K562 (cell line): ENCODE data around the gene NECAP2. TPM values are rescaled to one million over a fixed set of nuclear protein-coding genes. Genes with fewer than 3 reads are reported as not detected.
A peak's percentile ranks its signal among the peaks of the same experiment; 100 is the strongest.

Experiments
- C11orf30 ChIP-seq: fragments of 450-650 bp; IDR thresholded peaks from 2 replicates; pipeline ENCODE4 v1.6.1; 2016; ENCODE audit warnings: low read depth, mild to moderate bottlenecking
- CC2D1A ChIP-seq: fragments of 450-650 bp; IDR thresholded peaks from 2 replicates; pipeline ENCODE4 v1.6.1; 2017; ENCODE audit warnings: mild to moderate bottlenecking
- KLF16 ChIP-seq: IDR thresholded peaks from 2 replicates; pipeline ENCODE4 v1.6.1; 2016; ENCODE audit warnings: antibody characterized with exemption
- POLR3G ChIP-seq: IDR thresholded peaks from 2 replicates; pipeline ENCODE4 v1.6.1; 2011; ENCODE audit not compliant: insufficient read length, insufficient replicate concordance; ENCODE audit errors: extremely low read depth
- RNF2 ChIP-seq: sonication (generic); IDR thresholded peaks from 2 replicates; pipeline ENCODE4 v1.6.1; 2016
- TAF7 ChIP-seq: fragments of 450-650 bp; IDR thresholded peaks from 2 replicates; pipeline ENCODE4 v1.6.1; 2016; ENCODE audit warnings: missing genetic modification characterization, missing compliant biosample characterization
- ZNF133 ChIP-seq: fragments of 250-450 bp; sonication (Bioruptor Pico); IDR thresholded peaks from 2 replicates; pipeline ENCODE4 v1.4.0; 2020; ENCODE audit warnings: mild to moderate bottlenecking
- ZNF3 ChIP-seq: fragments of 250-450 bp; sonication (Bioruptor Pico); IDR thresholded peaks from 2 replicates; pipeline ENCODE4 v1.5.0; 2021; ENCODE audit warnings: mild to moderate bottlenecking, moderate library complexity
- ZNF76 ChIP-seq: fragments of 250-450 bp; sonication (Bioruptor Pico); IDR thresholded peaks from 2 replicates; pipeline ENCODE4 v1.4.0; 2020; ENCODE audit warnings: mild to moderate bottlenecking, moderate library complexity, borderline replicate concordance
- polyA plus RNA-seq, 8 experiments: library from polyadenylated mRNA; depleted of rRNA in 4 of 8; stranded (reverse) in 5 of 8; unstranded in 3 of 8; fragments of >200 nt; fragmentation: Nextera tagmentation in 2 of 8; fragmentation: Illumina TruSeq in 1 of 8; extraction: Ambion mirVana in 2 of 8; extraction: Trizol in 1 of 8; gene quantifications; 2 replicates each; pipeline versions ENCODE4 v1.2.1 to v1.2.3, GENCODE V29; 2011 to 2014; ENCODE audit warnings: inconsistent platforms in 1 of 8, missing spikeins in 1 of 8
- total RNA-seq, 7 experiments: library from RNA; depleted of rRNA in 6 of 7; stranded (reverse); fragments of >200 nt in 6 of 7; fragmentation: Illumina TruSeq in 2 of 7; extraction: Trizol in 2 of 7; gene quantifications; 2 replicates each; pipeline versions ENCODE4 v1.2.1 to v1.2.3, GENCODE V29; 2011 to 2021; ENCODE audit warnings: low replicate concordance in 1 of 7
- TF ChIP-seq, protein P1 (sequence below): fragments of 450-650 bp; formaldehyde crosslinking; IDR thresholded peaks from 2 replicates; pipeline ENCODE4 v1.4.0; 2020; ENCODE audit warnings: mild to moderate bottlenecking, moderate library complexity
- TF ChIP-seq, protein P2 (sequence below): fragments of 450-650 bp; formaldehyde crosslinking; IDR thresholded peaks from 2 replicates; pipeline ENCODE4 v1.4.0; 2020; ENCODE audit warnings: mild to moderate bottlenecking, moderate library complexity
- TF ChIP-seq, protein P3 (sequence below): sonication (generic); formaldehyde crosslinking; IDR thresholded peaks from 2 replicates; pipeline ENCODE4 v1.9.0; 2022; ENCODE audit warnings: mild to moderate bottlenecking, missing genetic modification reagents
- TF ChIP-seq, protein P4 (sequence below), 2 experiments: fragments of 450-650 bp; formaldehyde crosslinking in 1 of 2; IDR thresholded peaks; 2 replicates each; pipeline versions ENCODE4 v1.4.0 to v1.6.1; 2014 to 2020; ENCODE audit warnings: mild to moderate bottlenecking in 2 of 2, borderline replicate concordance in 1 of 2, low read depth in 1 of 2
- TF ChIP-seq, protein P5 (sequence below): fragments of 450-650 bp; IDR thresholded peaks from 2 replicates; pipeline ENCODE4 v1.6.1; 2017; ENCODE audit warnings: mild to moderate bottlenecking, moderate library complexity
- TF ChIP-seq, protein P6 (sequence below): fragments of 200-800 bp; sonication (Bioruptor generic); IDR thresholded peaks from 2 replicates; pipeline ENCODE4 v1.6.1; 2017; ENCODE audit warnings: missing genetic modification characterization, missing compliant biosample characterization

Gene NECAP2
- total and polyA plus RNA-seq, 9 of the 15 experiments (the other 6 are each of a cell fraction or from before 2014, with no cell fraction given) = 22.7 to 107 (median 79.2) TPM

DNA sequence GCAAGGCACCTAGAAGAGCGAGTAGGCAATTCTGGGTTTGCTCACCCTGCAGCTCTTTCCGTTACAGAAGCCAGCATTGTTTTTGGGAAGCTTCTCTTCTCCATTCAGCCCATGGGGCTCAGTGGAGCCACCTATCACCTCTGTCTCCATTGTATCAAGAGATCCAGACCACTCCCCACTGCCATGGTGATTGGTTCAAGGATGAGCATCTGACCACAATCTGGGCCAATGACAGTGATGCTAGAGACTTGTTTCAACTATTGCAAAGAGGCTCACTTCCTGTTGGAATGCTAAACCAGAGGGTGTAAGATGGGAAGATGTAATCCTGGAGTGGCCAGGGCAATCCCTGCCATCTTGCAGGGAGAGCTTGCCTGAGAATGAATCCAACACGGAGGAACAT, 9.9 kb upstream of the NECAP2 start (continued):
- TF ChIP-seq, protein P1, sequence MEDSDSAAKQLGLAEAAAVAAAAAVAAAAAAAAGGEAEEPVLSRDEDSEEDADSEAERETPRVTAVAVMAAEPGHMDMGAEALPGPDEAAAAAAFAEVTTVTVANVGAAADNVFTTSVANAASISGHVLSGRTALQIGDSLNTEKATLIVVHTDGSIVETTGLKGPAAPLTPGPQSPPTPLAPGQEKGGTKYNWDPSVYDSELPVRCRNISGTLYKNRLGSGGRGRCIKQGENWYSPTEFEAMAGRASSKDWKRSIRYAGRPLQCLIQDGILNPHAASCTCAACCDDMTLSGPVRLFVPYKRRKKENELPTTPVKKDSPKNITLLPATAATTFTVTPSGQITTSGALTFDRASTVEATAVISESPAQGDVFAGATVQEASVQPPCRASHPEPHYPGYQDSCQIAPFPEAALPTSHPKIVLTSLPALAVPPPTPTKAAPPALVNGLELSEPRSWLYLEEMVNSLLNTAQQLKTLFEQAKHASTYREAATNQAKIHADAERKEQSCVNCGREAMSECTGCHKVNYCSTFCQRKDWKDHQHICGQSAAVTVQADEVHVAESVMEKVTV = no peak
- TF ChIP-seq, protein P2, sequence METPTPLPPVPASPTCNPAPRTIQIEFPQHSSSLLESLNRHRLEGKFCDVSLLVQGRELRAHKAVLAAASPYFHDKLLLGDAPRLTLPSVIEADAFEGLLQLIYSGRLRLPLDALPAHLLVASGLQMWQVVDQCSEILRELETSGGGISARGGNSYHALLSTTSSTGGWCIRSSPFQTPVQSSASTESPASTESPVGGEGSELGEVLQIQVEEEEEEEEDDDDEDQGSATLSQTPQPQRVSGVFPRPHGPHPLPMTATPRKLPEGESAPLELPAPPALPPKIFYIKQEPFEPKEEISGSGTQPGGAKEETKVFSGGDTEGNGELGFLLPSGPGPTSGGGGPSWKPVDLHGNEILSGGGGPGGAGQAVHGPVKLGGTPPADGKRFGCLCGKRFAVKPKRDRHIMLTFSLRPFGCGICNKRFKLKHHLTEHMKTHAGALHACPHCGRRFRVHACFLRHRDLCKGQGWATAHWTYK (CRISPR knock-in tag) = no peak
- TF ChIP-seq, protein P3, sequence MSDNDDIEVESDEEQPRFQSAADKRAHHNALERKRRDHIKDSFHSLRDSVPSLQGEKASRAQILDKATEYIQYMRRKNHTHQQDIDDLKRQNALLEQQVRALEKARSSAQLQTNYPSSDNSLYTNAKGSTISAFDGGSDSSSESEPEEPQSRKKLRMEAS (CRISPR knock-in tag) = no peak
- TF ChIP-seq CC2D1A (0 out of 2 replicates have a peak, but pooled peaks have one; percentile 11), ZNF133 (CRISPR knock-in tag) (no peak), POLR3G (no peak), KLF16 (no peak), C11orf30 (no peak), ZNF3 (CRISPR knock-in tag) (no peak), TAF7 (tag) (no peak), RNF2 (no peak), ZNF76 (no peak)
- TF ChIP-seq, protein P4, sequence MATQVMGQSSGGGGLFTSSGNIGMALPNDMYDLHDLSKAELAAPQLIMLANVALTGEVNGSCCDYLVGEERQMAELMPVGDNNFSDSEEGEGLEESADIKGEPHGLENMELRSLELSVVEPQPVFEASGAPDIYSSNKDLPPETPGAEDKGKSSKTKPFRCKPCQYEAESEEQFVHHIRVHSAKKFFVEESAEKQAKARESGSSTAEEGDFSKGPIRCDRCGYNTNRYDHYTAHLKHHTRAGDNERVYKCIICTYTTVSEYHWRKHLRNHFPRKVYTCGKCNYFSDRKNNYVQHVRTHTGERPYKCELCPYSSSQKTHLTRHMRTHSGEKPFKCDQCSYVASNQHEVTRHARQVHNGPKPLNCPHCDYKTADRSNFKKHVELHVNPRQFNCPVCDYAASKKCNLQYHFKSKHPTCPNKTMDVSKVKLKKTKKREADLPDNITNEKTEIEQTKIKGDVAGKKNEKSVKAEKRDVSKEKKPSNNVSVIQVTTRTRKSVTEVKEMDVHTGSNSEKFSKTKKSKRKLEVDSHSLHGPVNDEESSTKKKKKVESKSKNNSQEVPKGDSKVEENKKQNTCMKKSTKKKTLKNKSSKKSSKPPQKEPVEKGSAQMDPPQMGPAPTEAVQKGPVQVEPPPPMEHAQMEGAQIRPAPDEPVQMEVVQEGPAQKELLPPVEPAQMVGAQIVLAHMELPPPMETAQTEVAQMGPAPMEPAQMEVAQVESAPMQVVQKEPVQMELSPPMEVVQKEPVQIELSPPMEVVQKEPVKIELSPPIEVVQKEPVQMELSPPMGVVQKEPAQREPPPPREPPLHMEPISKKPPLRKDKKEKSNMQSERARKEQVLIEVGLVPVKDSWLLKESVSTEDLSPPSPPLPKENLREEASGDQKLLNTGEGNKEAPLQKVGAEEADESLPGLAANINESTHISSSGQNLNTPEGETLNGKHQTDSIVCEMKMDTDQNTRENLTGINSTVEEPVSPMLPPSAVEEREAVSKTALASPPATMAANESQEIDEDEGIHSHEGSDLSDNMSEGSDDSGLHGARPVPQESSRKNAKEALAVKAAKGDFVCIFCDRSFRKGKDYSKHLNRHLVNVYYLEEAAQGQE (IDR thresholded peaks at IDR 0.05; ENCODE audit: borderline replicate concordance) = 0 out of 2 replicates have a peak, but pooled peaks have one; percentile 17
- TF ChIP-seq, protein P4 (CRISPR knock-in tag; IDR thresholded peaks at IDR 0.05; ENCODE audit: low read depth) = no peak
- TF ChIP-seq, protein P5, sequence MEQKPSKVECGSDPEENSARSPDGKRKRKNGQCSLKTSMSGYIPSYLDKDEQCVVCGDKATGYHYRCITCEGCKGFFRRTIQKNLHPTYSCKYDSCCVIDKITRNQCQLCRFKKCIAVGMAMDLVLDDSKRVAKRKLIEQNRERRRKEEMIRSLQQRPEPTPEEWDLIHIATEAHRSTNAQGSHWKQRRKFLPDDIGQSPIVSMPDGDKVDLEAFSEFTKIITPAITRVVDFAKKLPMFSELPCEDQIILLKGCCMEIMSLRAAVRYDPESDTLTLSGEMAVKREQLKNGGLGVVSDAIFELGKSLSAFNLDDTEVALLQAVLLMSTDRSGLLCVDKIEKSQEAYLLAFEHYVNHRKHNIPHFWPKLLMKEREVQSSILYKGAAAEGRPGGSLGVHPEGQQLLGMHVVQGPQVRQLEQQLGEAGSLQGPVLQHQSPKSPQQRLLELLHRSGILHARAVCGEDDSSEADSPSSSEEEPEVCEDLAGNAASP = no peak
- TF ChIP-seq, protein P6, sequence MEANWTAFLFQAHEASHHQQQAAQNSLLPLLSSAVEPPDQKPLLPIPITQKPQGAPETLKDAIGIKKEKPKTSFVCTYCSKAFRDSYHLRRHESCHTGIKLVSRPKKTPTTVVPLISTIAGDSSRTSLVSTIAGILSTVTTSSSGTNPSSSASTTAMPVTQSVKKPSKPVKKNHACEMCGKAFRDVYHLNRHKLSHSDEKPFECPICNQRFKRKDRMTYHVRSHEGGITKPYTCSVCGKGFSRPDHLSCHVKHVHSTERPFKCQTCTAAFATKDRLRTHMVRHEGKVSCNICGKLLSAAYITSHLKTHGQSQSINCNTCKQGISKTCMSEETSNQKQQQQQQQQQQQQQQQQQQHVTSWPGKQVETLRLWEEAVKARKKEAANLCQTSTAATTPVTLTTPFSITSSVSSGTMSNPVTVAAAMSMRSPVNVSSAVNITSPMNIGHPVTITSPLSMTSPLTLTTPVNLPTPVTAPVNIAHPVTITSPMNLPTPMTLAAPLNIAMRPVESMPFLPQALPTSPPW (CRISPR knock-in tag) = no peak
